ENCODE results near the gene DNAJC19. TPM values are rescaled to one million over a fixed set of nuclear protein-coding genes. Genes with fewer than 3 reads are reported as not detected.
"Not testable (repeated sequence)": the region's sequence is repeated elsewhere in the genome, so short reads cannot be mapped to it uniquely, and the experiment has no call there.

DNAJC19 gene
- total RNA-seq, 2 donors from 2014 or later: 38.1 to 46.0 TPM

DNA sequence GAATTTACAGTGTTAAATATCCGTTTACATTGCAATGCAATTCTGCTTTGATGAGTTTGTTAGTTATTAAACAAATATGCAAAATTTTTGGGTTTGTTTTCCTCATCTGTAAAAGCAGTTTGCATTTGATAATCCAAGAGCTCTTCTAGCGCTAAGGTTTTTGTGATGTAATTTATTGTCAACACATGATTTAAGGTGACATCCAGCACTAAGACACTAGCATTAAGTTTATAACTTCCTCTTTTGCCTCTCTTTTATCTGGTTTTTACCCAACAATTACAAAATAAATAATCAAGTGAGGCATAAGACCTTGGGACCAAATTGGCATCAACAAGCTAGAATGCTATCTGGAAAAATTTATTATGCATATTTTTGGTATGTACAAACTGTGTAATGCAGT lies 969 bp upstream of the DNAJC19 start:
- intact Hi-C loops (cut with DNase I): no loop called here
- Histone ChIP-seq H3K4me1 (replicated peaks) (no peaks in the 10 kb centered on the region), H3K27ac (no peak overlapping the region), H3K27me3 (replicated peaks; ENCODE audit: insufficient read depth) (no peaks in the 10 kb centered on the region), H3K9me3 (no peaks in the 10 kb centered on the region), H3K36me3 (no peaks in the 10 kb centered on the region), H3K4me3 (peak overlapping the region in 1 of 2 donors; percentile 76)
- TF ChIP-seq, protein P1, sequence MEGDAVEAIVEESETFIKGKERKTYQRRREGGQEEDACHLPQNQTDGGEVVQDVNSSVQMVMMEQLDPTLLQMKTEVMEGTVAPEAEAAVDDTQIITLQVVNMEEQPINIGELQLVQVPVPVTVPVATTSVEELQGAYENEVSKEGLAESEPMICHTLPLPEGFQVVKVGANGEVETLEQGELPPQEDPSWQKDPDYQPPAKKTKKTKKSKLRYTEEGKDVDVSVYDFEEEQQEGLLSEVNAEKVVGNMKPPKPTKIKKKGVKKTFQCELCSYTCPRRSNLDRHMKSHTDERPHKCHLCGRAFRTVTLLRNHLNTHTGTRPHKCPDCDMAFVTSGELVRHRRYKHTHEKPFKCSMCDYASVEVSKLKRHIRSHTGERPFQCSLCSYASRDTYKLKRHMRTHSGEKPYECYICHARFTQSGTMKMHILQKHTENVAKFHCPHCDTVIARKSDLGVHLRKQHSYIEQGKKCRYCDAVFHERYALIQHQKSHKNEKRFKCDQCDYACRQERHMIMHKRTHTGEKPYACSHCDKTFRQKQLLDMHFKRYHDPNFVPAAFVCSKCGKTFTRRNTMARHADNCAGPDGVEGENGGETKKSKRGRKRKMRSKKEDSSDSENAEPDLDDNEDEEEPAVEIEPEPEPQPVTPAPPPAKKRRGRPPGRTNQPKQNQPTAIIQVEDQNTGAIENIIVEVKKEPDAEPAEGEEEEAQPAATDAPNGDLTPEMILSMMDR (IDR thresholded peaks at IDR 0.05): no peak
- TF ChIP-seq POLR2AphosphoS5 (IDR thresholded peaks at IDR 0.05) (no peak), POLR2A (IDR thresholded peaks at IDR 0.05) (no peak)
- DNase-seq (ENCODE audit: low spot score): no peak
- 28% methylated on average over 2 of the region's 2 CpGs for WGBS

DNA sequence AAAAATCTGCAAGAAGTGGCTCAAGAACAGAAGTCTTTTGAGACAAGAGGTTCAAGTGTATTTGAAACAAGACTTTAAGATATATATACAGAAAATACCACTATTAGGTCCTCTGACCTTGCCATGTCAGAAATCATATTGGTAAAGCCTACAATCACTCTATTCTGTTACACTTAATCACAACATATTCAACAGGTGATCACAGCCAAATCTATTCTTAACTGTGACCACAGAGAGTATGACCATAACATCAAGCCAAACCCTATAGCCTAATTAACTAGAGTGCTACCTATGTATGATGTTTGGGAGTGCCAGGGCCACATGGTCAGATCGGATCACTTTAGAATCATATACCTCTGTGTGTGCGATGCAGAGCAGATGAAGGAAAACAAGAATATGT lies 2.2 kb downstream of the DNAJC19 start:
- intact Hi-C loops (cut with DNase I): no loop called here
- H3K4me3 ChIP-seq: no peak overlapping the region
- DNase-seq (ENCODE audit: low spot score): no peak
- TF ChIP-seq, protein P1 (IDR thresholded peaks at IDR 0.05): no peak
- TF ChIP-seq POLR2AphosphoS5 (IDR thresholded peaks at IDR 0.05) (no peak), POLR2A (IDR thresholded peaks at IDR 0.05) (no peak)
- no peaks in the 10 kb centered on the region for H3K4me1 ChIP-seq (replicated peaks)
- 92% methylated on average over 2 of the region's 2 CpGs for WGBS
- no peaks in the 10 kb centered on the region for H3K27me3 ChIP-seq (replicated peaks; ENCODE audit: insufficient read depth)
- H3K9me3 ChIP-seq: no peaks in the 10 kb centered on the region
- no peaks in the 10 kb centered on the region for H3K36me3 ChIP-seq
- H3K27ac ChIP-seq: no peak overlapping the region

DNA sequence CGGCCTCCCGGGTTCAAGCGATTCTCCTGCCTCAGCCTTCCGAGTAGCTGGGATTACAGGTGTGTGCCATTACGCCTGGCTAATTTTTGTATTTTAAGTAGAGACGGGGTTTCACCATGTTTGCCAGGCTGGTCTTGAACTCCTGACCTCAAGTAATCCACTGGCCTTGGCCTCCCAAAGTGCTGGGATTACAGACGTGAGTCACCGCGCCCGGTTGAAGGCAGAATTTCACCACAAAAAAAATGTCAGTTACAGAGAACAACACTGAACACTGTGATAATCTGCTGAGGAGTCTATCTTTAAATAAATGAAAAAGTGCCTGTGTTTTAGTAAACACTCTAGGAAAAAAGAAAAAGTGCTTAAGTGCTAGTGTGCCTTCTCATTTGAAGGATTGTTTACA lies 3.2 kb downstream of the DNAJC19 start:
- H3K27ac ChIP-seq; H3K36me3 ChIP-seq; intact Hi-C loops (cut with DNase I); DNase-seq (ENCODE audit: low spot score); H3K27me3 ChIP-seq (replicated peaks; ENCODE audit: insufficient read depth); H3K4me1 ChIP-seq (replicated peaks); H3K9me3 ChIP-seq; H3K4me3 ChIP-seq: not testable (repeated sequence)
- WGBS: 93% methylated on average over 10 of the region's 10 CpGs

DNA sequence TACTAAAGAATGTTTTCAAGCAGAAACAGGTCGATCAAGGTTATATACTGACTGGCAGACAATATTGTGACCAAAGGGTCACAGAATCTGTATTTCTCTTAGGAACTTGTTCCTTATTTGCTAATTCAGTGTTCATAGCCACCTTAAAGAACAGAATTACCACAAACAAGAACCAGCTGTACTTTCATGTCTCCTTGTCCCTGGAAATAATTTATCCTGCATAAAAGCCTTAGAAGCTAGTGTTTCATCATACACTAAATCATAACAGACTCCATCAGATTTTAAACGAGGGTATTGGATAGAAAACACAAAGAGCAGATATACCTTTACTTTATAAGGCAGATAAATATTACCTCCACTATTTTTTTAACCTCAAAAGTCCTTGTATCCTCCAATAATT lies 6.4 kb downstream of the DNAJC19 start:
- TF ChIP-seq, protein P1 (IDR thresholded peaks at IDR 0.05): no peak
- TF ChIP-seq POLR2A (IDR thresholded peaks at IDR 0.05) (no peak), POLR2AphosphoS5 (IDR thresholded peaks at IDR 0.05) (no peak)
- Histone ChIP-seq H3K4me3 (no peak overlapping the region), H3K36me3 (no peaks in the 10 kb centered on the region), H3K27me3 (replicated peaks; ENCODE audit: insufficient read depth) (no peaks in the 10 kb centered on the region), H3K27ac (no peak overlapping the region), H3K4me1 (replicated peaks) (no peaks in the 10 kb centered on the region), H3K9me3 (no peaks in the 10 kb centered on the region)
- 34% methylated on average over 2 of the region's 2 CpGs for WGBS
- DNase-seq (ENCODE audit: low spot score): no peak
- intact Hi-C loops (cut with DNase I): no loop called here

DNA sequence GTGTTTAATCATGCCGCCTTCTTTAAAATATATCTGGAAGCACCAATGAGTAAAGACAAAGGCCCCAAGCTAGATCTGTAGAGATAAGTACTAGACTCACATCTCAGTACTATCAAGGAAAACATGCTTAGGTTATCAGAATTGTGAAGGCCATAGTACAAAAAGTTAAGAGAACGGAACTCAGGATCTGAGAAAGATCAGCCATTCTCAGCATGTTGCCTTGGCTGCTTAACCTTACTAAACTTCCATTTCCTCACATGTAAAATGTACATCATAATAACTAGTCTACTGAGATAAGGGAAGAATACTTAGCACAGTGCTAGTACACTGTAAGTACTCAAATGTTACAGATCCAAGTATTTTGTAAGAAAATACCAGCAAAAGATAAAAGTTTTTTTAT lies 7.6 kb downstream of the DNAJC19 start:
- no peaks in the 10 kb centered on the region for H3K9me3 ChIP-seq
- H3K4me1 ChIP-seq (replicated peaks): no peaks in the 10 kb centered on the region
- TF ChIP-seq POLR2AphosphoS5 (IDR thresholded peaks at IDR 0.05) (no peak), POLR2A (IDR thresholded peaks at IDR 0.05) (no peak)
- TF ChIP-seq, protein P1 (IDR thresholded peaks at IDR 0.05): no peak
- intact Hi-C loops (cut with DNase I): no loop called here
- no peak overlapping the region for H3K4me3 ChIP-seq
- 93% methylated on average over 2 of the region's 2 CpGs for WGBS
- H3K27me3 ChIP-seq (replicated peaks; ENCODE audit: insufficient read depth): no peaks in the 10 kb centered on the region
- H3K27ac ChIP-seq: no peak overlapping the region
- DNase-seq (ENCODE audit: low spot score): no peak
- H3K36me3 ChIP-seq: no peaks in the 10 kb centered on the region

All from prostate gland (tissue), 2 donors.